HG03060 (cell line): ENCODE data around the gene ZNF768.
"Not testable (repeated sequence)": the region's sequence is repeated elsewhere in the genome, so short reads cannot be mapped to it uniquely, and the experiment has no call there.

ENCODE experiments used
- ATAC-seq: cut with Tn5 transposase; IDR thresholded peaks from one replicate; pipeline ENCODE4 v1.9.1; 2021; ENCODE audit warnings: low read depth, moderate number of reproducible peaks; ENCODE audit not compliant: unreplicated experiment

Gene ZNF768

GRCh38 chr16:30515275-30515674 is 11.1 kb downstream of the ZNF768 start:
- ATAC-seq = no peak

DNA sequence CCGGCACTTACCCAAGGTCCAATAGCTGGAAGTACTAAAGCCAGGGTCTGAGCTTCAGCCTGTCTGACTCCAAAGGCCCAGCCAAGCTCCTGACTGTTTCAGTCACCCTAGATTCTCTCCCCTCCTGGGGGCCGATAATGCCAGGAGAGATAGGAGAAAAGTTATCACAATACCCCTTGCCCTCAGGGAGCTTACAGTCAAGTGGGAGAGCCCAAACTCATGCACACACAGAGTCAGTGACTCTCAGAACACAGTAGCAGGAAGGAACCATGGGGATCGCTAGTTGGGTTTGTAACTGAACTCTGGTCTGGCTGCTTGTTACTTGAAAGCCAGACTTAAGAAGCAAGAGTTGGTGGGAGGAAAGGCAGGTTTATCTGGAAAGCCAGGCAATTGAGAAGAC is 14.9 kb downstream of the ZNF768 start:
- ATAC-seq = no peak

GRCh38 chr16:30510376-30510938 is 15.9 kb downstream of the ZNF768 start:
- no peak for ATAC-seq

DNA sequence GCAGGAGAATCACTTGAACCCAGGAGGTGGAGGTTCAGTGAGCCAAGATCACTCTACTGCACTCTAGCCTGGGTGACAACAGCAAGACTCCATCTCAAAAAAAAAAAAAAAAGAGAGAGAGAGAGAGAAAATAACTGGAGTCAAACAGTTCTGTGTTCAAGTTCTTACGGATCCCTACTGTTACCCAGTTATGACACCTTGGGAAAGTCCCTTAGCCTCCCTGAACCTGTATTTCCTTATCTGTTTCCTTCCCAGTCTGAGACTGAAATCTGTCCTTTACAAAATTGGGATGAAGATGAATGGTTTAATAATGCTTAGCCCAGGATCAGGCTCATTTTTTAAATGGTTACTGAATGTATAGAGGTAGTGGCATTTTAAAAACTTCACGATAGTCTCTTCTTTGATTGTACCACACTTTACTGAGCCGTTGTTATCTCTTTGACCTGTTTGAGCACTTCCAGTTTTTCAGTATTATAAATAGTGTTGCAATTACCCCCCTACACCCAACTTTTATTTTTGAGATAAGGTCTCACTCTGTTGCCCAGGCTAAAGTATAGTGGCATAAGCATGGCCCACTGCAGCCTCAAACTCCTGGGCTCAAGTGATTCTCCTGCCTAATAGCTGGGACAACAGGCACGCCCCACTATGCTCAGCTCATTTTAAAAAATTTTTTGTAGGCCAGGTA is 17.1 kb downstream of the ZNF768 start:
- ATAC-seq = no peak

DNA sequence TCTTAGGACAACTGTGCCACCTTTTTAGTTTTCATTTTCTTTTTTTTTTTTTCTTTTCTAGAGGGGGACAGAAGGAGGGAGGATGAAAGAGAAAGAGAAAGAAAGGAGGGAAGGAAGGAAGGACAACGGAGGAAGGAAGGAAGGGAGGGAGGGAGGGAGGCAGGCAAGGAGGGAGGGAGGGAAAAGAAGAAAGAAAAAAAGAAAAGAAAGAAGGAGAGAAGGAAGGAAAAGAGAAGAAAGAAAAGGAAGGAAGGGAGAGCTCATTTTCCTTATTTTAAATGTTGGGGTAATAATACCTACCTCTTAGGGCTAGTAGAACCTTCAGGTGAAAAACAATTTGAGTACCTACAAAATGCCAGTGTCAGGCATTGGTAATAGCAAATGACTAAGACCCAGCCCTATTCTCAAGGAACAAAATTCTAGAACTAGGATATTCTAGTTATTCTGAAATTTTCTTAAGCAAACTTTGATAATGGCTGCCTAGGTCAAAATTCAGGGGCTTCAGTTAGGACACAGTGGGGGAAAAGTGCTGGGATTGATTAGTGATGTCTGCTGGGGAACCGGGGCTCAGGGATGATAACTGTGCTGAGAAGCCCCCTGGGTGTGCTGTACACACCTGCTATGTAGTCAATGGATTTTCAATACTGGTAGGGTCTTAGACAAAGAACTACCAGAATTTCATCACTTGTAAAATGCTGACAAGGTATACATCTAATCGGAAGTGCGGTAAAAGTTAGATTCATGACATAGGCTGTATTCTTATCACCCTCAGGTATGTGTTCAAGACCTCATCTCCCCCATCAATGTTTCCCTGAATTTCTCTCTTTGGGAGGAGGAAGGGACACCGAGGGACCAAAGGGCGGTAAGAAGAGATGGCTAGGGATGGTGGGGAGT is 22.7 kb downstream of the ZNF768 start:
- ATAC-seq = no peak

DNA sequence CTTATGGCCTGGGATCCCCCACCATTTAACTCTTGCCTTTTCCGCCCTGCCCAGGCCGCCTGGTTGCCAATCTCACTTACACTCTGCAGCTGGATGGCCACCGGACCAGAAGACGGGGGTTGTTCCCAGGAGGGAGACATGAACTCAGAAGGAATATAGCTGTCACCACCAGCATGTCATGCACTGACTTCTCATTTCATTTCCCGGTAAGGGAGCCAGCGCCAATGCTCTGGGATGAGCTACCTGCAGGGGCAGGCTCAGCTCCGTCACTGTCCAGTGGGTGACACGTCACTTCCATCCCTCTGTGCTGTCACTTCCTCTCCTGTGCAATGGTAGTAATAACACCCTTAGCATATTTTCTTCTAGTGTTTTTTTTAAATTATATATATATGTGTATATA is 27.1 kb downstream of the ZNF768 start:
- ATAC-seq = no peak

- no peak for ATAC-seq
Measured at GRCh38 chr16:30494709-30495108, 31.7 kb downstream of the ZNF768 start.

- ATAC-seq = no peak
Measured at GRCh38 chr16:30493941-30494488, 32.4 kb downstream of the ZNF768 start.

GRCh38 chr16:30491744-30492308 is 34.5 kb downstream of the ZNF768 start:
- ATAC-seq = no peak

DNA sequence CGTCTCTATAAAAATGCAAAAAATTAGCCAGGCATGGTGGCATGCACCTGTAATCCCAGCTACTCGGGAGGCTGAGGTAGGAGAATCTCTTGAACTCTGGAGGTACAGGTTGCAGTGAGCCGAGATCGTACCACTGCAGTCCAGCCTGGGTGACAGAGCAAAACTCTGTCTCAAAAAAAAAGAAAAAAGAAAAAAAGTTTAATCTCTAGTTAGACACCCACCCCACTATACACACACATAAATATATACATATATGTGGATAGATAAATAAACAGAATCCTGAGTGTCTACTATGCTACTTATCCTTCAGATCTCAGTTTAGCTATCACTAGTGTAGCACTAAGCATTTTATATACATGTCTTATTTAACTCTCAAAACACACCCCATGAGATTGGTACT is 35.1 kb downstream of the ZNF768 start:
- no peak for ATAC-seq

DNA sequence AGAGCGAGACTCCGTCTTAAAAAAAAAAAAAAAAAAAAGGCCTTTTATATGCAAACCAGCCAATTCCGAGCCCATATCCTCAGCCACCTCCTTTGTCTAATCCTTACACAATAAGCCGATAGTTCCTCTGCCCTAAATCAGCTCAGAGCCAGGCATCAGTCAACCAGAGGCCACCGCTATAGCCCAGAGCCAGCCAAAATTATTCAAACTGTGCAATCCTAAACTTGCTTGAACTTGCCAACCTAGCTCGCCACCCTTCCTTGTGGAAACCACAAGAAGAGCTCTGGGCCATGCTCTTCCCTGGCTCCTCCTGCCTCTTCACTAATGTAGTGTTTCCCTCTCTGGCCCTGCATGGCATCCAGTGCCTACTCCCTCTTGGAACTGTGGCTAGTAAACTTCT is 36.2 kb downstream of the ZNF768 start:
- no peak for ATAC-seq

GRCh38 chr16:30488764-30489605 is 37.4 kb downstream of the ZNF768 start:
- ATAC-seq = no peak

GRCh38 chr16:30485818-30486436 is 40.4 kb downstream of the ZNF768 start:
- ATAC-seq = no peak

DNA sequence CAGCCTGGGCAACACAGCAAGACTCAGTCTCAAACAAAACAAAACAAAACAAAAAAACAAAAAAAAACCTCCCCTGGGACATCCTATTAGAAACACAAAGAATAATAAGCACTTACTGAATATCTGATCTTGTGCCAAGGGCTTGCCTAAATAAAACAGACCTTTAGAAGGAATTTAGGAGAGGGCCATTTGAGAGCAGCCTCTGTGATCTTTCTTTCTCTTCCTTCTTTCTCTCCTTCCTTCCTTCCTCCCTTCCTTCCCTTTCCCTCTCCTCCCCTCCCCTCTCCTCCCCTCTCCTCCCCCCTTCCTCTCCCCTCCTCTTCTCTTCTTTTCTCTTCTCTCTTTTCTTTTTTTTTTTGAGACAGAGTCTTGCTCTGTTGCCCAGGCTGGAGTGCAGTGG is 41.5 kb downstream of the ZNF768 start:
- no peak for ATAC-seq

GRCh38 chr16:30482366-30482765 is 44.0 kb downstream of the ZNF768 start:
- no peak for ATAC-seq

GRCh38 chr16:30481381-30481780 is 45.0 kb downstream of the ZNF768 start:
- no peak for ATAC-seq

DNA sequence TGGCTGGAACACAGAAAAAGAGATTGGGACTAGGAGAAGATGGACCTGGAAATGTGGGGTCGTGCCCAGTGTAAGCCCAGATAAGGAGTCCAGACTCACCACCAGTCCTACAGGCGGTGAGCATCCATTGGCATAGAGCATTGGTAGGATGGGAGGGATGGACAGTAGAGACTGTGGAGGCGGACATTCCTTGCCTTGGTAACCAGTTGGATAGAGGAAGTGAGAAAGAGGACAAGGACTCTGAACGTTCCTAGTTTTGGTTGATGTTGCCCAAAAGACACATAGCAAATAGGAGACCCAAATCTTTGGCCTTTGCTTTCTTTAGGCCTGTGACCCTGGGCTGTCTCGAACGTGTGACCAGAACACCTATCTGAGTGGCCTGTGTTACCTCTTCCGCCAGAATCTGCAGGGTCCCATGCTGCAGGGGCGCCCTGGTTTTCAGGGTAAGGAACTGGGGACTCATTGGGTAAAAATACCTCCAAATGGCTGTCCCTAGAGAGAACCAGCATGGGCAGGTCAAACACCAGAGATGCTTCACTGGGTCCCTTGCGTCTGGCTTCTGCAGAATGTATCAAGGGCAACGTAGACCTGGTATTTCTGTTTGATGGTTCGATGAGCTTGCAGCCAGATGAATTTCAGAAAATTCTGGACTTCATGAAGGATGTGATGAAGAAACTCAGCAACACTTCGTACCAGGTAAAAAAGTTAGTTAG is 47.4 kb downstream of the ZNF768 start:
- no peak for ATAC-seq

DNA sequence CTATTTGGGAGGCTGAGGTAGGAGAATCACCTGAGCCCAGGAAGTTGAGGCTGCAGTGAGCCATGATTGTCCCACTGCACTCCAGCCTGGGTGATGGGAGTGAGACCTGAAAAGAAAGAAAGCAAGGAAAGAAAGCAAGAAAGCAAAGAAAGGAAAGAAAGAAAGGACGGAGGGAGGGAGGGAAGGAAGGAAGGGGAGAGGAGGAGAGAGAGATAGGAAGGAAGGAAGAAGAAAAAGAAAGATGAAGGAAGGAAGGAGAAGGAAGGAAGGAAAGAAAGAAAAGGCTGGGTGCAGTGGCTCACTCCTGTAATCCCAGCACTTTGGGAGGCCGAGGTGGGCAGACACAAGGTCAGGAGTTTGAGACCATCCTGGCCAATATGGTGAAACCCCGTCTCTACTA is 48.6 kb downstream of the ZNF768 start:
- ATAC-seq = not testable (repeated sequence)

DNA sequence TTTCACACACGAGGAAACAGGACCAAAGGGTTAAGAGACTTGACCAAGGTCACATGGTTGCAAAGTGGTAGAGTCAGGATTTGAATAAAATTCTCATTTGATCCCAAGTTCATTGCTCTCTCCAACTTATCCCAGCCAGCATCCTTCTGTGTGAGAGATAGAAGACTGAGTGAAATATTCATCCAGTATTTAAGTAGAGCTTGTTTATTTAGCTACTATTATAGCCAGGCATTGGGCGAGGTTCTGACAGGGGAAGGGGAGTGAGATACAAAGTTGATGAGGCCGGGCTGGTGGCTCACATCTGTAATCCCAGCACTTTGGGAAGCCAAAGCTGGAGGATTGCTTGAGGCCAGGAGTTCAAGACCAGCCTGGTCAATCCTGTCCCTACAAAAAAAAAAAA is 49.4 kb downstream of the ZNF768 start:
- ATAC-seq = no peak
